ENCODE measurements around the gene ASTN2. TPM values are rescaled to one million over a fixed set of nuclear protein-coding genes. Genes with fewer than 3 reads are reported as not detected.
A peak's percentile ranks its signal among the peaks of the same experiment; 100 is the strongest.

ASTN2 gene
- total RNA-seq, 1 donor from 2014 or later = 29.0 TPM

DNA sequence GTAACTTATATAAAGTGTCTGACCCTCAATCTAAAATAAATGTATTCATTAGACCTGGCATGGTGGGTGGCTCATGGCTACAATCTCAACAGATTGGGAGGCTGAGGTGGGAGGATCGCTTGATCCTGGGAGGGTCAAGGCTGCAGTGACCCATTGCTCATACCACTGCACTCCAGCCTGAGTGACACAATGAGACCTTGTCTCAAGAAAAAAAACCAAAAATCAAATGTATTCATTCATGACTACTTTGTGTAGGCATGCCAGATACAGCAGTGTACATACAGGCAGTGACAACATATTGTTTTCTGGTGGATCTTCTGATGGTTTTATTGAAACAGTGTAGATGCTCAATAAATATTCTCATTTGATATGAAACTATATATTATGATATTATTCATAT, 526.8 kb downstream of the ASTN2 start:
- Mint-ChIP-seq H3K27me3 (no peaks in the 10 kb centered on the region), H3K4me3 (ENCODE audit: low read depth) (no peak overlapping the region), H3K36me3 (ENCODE audit: insufficient read depth) (no peaks in the 10 kb centered on the region), H3K4me1 (ENCODE audit: low read depth) (peaks cover 6% of the 10 kb centered on the region), H3K9me3 (ENCODE audit: low read depth) (no peaks in the 10 kb centered on the region), H3K27ac (no peak overlapping the region)
- no peak for DNase-seq (ENCODE audit: low spot score, unreplicated experiment)
- TF ChIP-seq, protein P1, sequence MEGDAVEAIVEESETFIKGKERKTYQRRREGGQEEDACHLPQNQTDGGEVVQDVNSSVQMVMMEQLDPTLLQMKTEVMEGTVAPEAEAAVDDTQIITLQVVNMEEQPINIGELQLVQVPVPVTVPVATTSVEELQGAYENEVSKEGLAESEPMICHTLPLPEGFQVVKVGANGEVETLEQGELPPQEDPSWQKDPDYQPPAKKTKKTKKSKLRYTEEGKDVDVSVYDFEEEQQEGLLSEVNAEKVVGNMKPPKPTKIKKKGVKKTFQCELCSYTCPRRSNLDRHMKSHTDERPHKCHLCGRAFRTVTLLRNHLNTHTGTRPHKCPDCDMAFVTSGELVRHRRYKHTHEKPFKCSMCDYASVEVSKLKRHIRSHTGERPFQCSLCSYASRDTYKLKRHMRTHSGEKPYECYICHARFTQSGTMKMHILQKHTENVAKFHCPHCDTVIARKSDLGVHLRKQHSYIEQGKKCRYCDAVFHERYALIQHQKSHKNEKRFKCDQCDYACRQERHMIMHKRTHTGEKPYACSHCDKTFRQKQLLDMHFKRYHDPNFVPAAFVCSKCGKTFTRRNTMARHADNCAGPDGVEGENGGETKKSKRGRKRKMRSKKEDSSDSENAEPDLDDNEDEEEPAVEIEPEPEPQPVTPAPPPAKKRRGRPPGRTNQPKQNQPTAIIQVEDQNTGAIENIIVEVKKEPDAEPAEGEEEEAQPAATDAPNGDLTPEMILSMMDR (IDR thresholded peaks at IDR 0.05; ENCODE audit: unreplicated experiment) = no peak

DNA sequence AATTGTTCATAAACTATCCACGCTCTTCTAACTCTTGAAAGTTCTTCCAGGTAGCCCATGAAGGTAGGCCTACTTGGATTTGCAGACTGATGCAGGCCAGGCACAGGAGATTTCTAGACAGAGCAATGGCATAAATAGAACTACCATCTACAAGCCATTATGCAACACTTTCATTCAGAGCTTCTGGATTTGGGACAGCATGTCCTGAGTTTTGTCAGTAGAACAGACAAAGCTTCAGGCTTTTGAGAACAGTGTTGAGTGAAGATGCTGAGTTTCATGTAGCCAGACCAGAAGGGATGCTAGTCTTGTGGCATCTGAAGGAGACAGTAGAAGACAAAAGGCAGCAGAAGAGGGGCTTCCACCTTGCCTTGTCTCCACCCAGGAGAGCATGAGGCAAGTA, 531.2 kb downstream of the ASTN2 start:
- no peak for DNase-seq (ENCODE audit: low spot score, unreplicated experiment)
- TF ChIP-seq, protein P1 (IDR thresholded peaks at IDR 0.05; ENCODE audit: unreplicated experiment) = no peak
- Mint-ChIP-seq H3K27ac (no peak overlapping the region), H3K4me3 (ENCODE audit: low read depth) (no peak overlapping the region), H3K9me3 (ENCODE audit: low read depth) (no peaks in the 10 kb centered on the region), H3K4me1 (ENCODE audit: low read depth) (no peaks in the 10 kb centered on the region), H3K27me3 (no peaks in the 10 kb centered on the region), H3K36me3 (ENCODE audit: insufficient read depth) (no peaks in the 10 kb centered on the region)

DNA sequence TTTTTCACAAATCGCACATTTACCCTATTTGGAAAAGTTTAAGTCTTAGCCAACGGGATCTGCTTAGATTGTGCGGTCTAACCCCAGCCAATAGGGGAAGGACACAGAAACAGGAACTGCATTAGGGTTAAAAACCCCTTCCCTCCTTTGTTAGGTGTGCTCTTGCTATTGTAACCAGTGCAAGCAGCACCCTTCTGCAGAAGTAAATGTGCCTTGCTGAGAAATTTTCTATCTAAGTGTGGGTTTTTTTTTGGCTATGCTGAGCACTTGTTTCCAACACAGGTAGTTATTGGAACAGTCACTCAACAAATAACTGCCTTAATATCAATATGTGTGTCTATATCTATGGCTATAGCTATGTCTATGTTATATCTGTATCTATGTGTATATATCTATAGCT, 537.8 kb downstream of the ASTN2 start:
- H3K9me3 Mint-ChIP-seq (ENCODE audit: low read depth) = peaks cover 14% of the 10 kb centered on the region
- no peak overlapping the region for H3K4me3 Mint-ChIP-seq (ENCODE audit: low read depth)
- peaks cover 6% of the 10 kb centered on the region for H3K4me1 Mint-ChIP-seq (ENCODE audit: low read depth)
- TF ChIP-seq, protein P1 (IDR thresholded peaks at IDR 0.05; ENCODE audit: unreplicated experiment) = no peak
- H3K36me3 Mint-ChIP-seq (ENCODE audit: insufficient read depth) = peaks cover 8% of the 10 kb centered on the region
- H3K27me3 Mint-ChIP-seq = no peaks in the 10 kb centered on the region
- H3K27ac Mint-ChIP-seq = no peak overlapping the region
- DNase-seq (ENCODE audit: low spot score, unreplicated experiment) = no peak

DNA sequence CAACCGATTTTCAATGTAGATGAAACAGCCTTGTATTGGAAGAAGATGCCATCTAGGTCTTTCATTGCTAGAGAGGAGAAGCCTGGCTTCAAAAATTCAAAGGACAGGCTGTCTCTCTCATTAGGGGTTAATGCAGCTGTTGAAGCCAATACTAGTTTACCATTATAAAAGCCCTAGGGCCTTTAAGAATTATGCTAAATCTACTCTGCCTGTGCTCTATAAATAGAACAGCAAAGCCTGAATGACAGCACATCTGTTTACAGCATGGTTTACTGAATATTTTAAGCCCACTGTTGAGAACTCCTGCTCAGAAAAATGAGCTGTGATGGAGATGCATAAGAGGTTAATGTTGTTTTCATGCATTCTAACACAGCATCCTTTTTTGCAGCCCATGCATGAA, 539.3 kb downstream of the ASTN2 start:
- no peak overlapping the region for H3K27ac Mint-ChIP-seq
- TF ChIP-seq, protein P1 (IDR thresholded peaks at IDR 0.05; ENCODE audit: unreplicated experiment) = no peak
- peaks cover 8% of the 10 kb centered on the region for H3K4me1 Mint-ChIP-seq (ENCODE audit: low read depth)
- H3K36me3 Mint-ChIP-seq (ENCODE audit: insufficient read depth) = peaks cover 8% of the 10 kb centered on the region
- H3K9me3 Mint-ChIP-seq (ENCODE audit: low read depth) = peaks cover 14% of the 10 kb centered on the region
- H3K27me3 Mint-ChIP-seq = no peaks in the 10 kb centered on the region
- H3K4me3 Mint-ChIP-seq (ENCODE audit: low read depth) = no peak overlapping the region
- no peak for DNase-seq (ENCODE audit: low spot score, unreplicated experiment)

DNA sequence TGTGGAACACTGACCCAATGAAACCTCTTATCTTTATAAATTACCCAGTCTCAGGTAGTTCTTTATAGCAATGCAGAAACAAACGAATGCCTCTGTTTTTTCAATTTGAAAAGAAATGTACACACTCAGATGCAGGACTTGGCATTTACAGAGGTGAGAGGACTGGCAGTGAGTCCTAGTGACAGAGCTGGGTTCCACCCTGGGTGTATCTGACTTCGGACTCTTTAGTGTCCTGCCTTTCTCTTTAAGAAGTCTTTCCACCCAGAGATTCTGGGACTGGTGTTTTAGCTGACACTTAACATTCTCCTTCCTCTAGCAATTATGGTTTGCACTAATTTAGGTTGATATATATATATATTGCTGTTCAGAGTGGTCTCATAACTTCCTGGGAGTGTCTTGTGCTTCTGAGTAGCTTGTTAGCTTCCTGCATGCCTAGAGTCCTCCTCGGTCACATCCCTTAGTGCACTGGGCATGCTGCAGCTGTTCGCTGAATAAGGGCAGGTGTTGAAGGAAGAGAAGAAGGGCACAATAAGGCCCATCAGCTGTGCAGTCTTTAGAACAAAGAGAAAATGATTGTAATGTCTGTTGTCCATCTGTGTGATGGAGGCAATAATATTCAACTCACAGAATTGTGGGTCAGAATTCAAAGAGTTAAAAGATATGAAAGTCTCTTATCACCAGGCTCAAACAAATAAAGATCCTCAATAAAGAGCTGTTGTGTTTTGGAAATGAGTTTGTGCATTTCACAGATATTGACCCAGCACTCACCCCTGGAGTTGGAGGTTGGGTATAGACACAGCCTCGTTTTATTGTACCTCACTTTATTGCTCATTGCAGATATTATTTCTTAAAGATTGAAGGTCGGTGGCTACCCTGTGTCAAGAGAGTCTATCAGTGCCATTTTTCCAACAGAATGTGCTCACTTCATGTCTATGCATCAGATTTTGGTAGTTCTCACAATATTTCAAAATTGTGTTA, 540.6 kb downstream of the ASTN2 start:
- Mint-ChIP-seq H3K27me3 (no peaks in the 10 kb centered on the region), H3K4me1 (ENCODE audit: low read depth) (peaks cover 10% of the 10 kb centered on the region), H3K27ac (peak overlapping the region; percentile 30), H3K9me3 (ENCODE audit: low read depth) (peaks cover 14% of the 10 kb centered on the region), H3K36me3 (ENCODE audit: insufficient read depth) (peaks cover 8% of the 10 kb centered on the region), H3K4me3 (ENCODE audit: low read depth) (no peak overlapping the region)
- DNase-seq (ENCODE audit: low spot score, unreplicated experiment) = no peak
- TF ChIP-seq, protein P1 (IDR thresholded peaks at IDR 0.05; ENCODE audit: unreplicated experiment) = no peak

Data from progenitor cell of endocrine pancreas (in vitro differentiated cells).